OCI-LY1 (cell line): Measurements from ENCODE around the gene PRUNE1.

ENCODE experiments used
- EZH2 ChIP-seq: fragments of 200-600 bp; sonication (generic), shearing (Covaris generic); IDR thresholded peaks from 2 replicates; pipeline ENCODE4 v1.8.0; 2017; ENCODE audit warnings: borderline replicate concordance, mixed run types, mild to moderate bottlenecking, antibody characterized with exemption, low read length, moderate library complexity, mixed read lengths
- TF ChIP-seq, protein P1 (sequence below): fragments of 200-600 bp; sonication (generic), shearing (Covaris generic); IDR thresholded peaks from 2 replicates; pipeline ENCODE4 v1.5.1; 2017; ENCODE audit warnings: mild to moderate bottlenecking, antibody characterized with exemption, low read length, moderate library complexity, mixed read lengths

DNA sequence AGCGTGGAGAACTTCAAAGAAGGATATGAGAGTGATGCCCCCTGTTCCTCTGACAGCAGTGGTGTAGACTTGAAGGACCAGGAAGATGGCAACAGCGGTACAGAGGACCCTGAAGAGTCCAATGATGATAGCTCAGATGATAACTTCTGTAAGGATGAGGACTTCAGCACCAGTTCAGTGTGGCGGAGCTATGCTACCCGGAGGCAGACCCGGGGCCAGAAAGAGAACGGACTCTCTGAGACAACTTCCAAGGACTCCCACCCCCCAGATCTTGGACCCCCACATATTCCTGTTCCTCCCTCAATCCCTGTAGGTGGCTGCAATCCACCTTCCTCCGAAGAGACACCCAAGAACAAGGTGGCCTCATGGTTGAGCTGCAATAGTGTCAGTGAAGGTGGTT is 47.6 kb upstream of the PRUNE1 start:
- TF ChIP-seq, protein P1, sequence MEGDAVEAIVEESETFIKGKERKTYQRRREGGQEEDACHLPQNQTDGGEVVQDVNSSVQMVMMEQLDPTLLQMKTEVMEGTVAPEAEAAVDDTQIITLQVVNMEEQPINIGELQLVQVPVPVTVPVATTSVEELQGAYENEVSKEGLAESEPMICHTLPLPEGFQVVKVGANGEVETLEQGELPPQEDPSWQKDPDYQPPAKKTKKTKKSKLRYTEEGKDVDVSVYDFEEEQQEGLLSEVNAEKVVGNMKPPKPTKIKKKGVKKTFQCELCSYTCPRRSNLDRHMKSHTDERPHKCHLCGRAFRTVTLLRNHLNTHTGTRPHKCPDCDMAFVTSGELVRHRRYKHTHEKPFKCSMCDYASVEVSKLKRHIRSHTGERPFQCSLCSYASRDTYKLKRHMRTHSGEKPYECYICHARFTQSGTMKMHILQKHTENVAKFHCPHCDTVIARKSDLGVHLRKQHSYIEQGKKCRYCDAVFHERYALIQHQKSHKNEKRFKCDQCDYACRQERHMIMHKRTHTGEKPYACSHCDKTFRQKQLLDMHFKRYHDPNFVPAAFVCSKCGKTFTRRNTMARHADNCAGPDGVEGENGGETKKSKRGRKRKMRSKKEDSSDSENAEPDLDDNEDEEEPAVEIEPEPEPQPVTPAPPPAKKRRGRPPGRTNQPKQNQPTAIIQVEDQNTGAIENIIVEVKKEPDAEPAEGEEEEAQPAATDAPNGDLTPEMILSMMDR = no peak
- no peak for TF ChIP-seq EZH2
